Upper lobe of left lung (tissue), 4 donors: Measurements from ENCODE around the gene NCOA1.

Experiments
- EP300 ChIP-seq, 4 donors: sonication (generic); formaldehyde crosslinking; IDR thresholded peaks; one replicate each; pipeline ENCODE4 v1.5.1; 2017; ENCODE audit warnings: antibody characterized with exemption in 4 of 4, control low read depth in 2 of 4
- POLR2A ChIP-seq, 4 donors: fragments of 450-650 bp; IDR thresholded peaks; one replicate each; pipeline ENCODE4 v1.5.1; 2016 to 2017; ENCODE audit warnings: antibody characterized with exemption in 4 of 4, mild to moderate bottlenecking in 2 of 4
- POLR2AphosphoS5 ChIP-seq, 2 donors: sonication (generic); formaldehyde crosslinking; IDR thresholded peaks; one replicate each; pipeline ENCODE4 v1.5.1; 2017; ENCODE audit warnings: antibody characterized with exemption in 2 of 2
- TF ChIP-seq, protein P1 (sequence below), 6 experiments: fragments of 450-650 bp in 4 of 6; fragments of 200-600 bp in 2 of 6; sonication (generic) in 2 of 6; IDR thresholded peaks; one replicate each; pipeline ENCODE4 v1.5.1; 2016 to 2019; ENCODE audit warnings: antibody characterized with exemption in 6 of 6

DNA sequence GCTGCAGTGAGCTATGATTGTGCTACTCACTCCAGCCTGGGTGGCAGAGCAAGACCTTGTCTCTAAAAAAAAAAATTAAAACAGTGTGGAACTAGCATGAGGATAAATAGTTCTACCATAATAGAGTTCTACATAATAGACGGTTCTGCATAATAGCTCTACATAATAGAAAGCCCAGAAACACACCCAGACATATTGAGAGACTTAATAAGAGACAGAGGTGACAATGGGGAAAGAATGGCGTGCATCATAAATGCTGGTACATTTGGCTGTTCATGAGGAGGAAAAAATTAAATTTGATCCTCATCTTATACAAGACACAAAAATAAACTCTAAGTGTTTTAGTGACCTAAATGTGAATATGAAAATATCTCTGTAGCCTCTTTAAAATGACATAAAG lies 243.7 kb downstream of the NCOA1 start:
- TF ChIP-seq, protein P1, sequence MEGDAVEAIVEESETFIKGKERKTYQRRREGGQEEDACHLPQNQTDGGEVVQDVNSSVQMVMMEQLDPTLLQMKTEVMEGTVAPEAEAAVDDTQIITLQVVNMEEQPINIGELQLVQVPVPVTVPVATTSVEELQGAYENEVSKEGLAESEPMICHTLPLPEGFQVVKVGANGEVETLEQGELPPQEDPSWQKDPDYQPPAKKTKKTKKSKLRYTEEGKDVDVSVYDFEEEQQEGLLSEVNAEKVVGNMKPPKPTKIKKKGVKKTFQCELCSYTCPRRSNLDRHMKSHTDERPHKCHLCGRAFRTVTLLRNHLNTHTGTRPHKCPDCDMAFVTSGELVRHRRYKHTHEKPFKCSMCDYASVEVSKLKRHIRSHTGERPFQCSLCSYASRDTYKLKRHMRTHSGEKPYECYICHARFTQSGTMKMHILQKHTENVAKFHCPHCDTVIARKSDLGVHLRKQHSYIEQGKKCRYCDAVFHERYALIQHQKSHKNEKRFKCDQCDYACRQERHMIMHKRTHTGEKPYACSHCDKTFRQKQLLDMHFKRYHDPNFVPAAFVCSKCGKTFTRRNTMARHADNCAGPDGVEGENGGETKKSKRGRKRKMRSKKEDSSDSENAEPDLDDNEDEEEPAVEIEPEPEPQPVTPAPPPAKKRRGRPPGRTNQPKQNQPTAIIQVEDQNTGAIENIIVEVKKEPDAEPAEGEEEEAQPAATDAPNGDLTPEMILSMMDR (IDR thresholded peaks at IDR 0.05) = no peak
- TF ChIP-seq POLR2A (IDR thresholded peaks at IDR 0.05) = no peak
- TF ChIP-seq EP300 (IDR thresholded peaks at IDR 0.05) = no peak
- TF ChIP-seq POLR2AphosphoS5 (IDR thresholded peaks at IDR 0.05) = no peak
